ENCODE measurements around the gene TSPEAR. TPM values are rescaled to one million over a fixed set of nuclear protein-coding genes. Genes with fewer than 3 reads are reported as not detected.
A peak's percentile ranks its signal among the peaks of the same experiment; 100 is the strongest.

The TSPEAR gene
- total and polyA plus RNA-seq, 9 of the 15 experiments (the other 6 are each of a cell fraction or from before 2014, with no cell fraction given) = not detected

GRCh38 chr21:44485254-44485793 is 226.0 kb downstream of the TSPEAR start (continued):
- TF ChIP-seq, protein P1, sequence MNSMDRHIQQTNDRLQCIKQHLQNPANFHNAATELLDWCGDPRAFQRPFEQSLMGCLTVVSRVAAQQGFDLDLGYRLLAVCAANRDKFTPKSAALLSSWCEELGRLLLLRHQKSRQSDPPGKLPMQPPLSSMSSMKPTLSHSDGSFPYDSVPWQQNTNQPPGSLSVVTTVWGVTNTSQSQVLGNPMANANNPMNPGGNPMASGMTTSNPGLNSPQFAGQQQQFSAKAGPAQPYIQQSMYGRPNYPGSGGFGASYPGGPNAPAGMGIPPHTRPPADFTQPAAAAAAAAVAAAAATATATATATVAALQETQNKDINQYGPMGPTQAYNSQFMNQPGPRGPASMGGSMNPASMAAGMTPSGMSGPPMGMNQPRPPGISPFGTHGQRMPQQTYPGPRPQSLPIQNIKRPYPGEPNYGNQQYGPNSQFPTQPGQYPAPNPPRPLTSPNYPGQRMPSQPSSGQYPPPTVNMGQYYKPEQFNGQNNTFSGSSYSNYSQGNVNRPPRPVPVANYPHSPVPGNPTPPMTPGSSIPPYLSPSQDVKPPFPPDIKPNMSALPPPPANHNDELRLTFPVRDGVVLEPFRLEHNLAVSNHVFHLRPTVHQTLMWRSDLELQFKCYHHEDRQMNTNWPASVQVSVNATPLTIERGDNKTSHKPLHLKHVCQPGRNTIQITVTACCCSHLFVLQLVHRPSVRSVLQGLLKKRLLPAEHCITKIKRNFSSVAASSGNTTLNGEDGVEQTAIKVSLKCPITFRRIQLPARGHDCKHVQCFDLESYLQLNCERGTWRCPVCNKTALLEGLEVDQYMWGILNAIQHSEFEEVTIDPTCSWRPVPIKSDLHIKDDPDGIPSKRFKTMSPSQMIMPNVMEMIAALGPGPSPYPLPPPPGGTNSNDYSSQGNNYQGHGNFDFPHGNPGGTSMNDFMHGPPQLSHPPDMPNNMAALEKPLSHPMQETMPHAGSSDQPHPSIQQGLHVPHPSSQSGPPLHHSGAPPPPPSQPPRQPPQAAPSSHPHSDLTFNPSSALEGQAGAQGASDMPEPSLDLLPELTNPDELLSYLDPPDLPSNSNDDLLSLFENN (IDR thresholded peaks at IDR 0.05; ENCODE audit: low read depth in 2 of 2, low read length in 2 of 2) = 0 out of 4 replicates have a peak, but pooled peaks of 1 of the 2 experiments have one; percentile 20
- no peak for TF ChIP-seq E2F4 (CRISPR knock-in tag; IDR thresholded peaks at IDR 0.05; ENCODE audit: low read depth)
- no peak for TF ChIP-seq ZFP30 (CRISPR knock-in tag; IDR thresholded peaks at IDR 0.05; ENCODE audit: borderline replicate concordance)
- no peak for TF ChIP-seq ZNF717 (CRISPR knock-in tag; IDR thresholded peaks at IDR 0.05)
- TF ChIP-seq TCFL5 (CRISPR knock-in tag; conservative IDR thresholded peaks at IDR 0.05) = no peak
- TF ChIP-seq PHF8 (IDR thresholded peaks at IDR 0.05; ENCODE audit: borderline replicate concordance, low read length) = no peak
- TF ChIP-seq JUND (IDR thresholded peaks at IDR 0.05; ENCODE audit: borderline replicate concordance, low read depth, low read length) = 0 out of 2 replicates have a peak, but pooled peaks have one; percentile 8
- TF ChIP-seq JUND (tag; IDR thresholded peaks at IDR 0.05; ENCODE audit: borderline replicate concordance, low read depth, low read length) = no peak
- no peak for TF ChIP-seq E2F8 (IDR thresholded peaks at IDR 0.05; ENCODE audit: low read depth, partially characterized antibody)
- no peak for TF ChIP-seq NR1H2 (CRISPR knock-in tag; IDR thresholded peaks at IDR 0.05)
- TF ChIP-seq SAFB (IDR thresholded peaks at IDR 0.05; ENCODE audit: borderline replicate concordance, low read depth, low read length) = no peak
- TF ChIP-seq CHD4 (IDR thresholded peaks at IDR 0.05; ENCODE audit: insufficient read depth, insufficient replicate concordance, low read depth, low read length, poor library complexity, severe bottlenecking) = no peak
- TF ChIP-seq, protein P2, sequence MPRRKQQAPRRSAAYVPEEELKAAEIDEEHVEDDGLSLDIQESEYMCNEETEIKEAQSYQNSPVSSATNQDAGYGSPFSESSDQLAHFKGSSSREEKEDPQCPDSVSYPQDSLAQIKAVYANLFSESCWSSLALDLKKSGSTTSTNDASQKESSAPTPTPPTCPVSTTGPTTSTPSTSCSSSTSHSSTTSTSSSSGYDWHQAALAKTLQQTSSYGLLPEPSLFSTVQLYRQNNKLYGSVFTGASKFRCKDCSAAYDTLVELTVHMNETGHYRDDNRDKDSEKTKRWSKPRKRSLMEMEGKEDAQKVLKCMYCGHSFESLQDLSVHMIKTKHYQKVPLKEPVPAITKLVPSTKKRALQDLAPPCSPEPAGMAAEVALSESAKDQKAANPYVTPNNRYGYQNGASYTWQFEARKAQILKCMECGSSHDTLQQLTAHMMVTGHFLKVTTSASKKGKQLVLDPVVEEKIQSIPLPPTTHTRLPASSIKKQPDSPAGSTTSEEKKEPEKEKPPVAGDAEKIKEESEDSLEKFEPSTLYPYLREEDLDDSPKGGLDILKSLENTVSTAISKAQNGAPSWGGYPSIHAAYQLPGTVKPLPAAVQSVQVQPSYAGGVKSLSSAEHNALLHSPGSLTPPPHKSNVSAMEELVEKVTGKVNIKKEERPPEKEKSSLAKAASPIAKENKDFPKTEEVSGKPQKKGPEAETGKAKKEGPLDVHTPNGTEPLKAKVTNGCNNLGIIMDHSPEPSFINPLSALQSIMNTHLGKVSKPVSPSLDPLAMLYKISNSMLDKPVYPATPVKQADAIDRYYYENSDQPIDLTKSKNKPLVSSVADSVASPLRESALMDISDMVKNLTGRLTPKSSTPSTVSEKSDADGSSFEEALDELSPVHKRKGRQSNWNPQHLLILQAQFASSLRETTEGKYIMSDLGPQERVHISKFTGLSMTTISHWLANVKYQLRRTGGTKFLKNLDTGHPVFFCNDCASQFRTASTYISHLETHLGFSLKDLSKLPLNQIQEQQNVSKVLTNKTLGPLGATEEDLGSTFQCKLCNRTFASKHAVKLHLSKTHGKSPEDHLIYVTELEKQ (CRISPR knock-in tag; IDR thresholded peaks at IDR 0.05) = no peak
- TF ChIP-seq, protein P3, sequence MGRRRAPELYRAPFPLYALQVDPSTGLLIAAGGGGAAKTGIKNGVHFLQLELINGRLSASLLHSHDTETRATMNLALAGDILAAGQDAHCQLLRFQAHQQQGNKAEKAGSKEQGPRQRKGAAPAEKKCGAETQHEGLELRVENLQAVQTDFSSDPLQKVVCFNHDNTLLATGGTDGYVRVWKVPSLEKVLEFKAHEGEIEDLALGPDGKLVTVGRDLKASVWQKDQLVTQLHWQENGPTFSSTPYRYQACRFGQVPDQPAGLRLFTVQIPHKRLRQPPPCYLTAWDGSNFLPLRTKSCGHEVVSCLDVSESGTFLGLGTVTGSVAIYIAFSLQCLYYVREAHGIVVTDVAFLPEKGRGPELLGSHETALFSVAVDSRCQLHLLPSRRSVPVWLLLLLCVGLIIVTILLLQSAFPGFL (CRISPR knock-in tag; IDR thresholded peaks at IDR 0.05) = no peak
